HepG2 (cell line): ENCODE measurements around the gene MARCHF2. TPM values are rescaled to one million over a fixed set of nuclear protein-coding genes. Genes with fewer than 3 reads are reported as not detected.

ENCODE experiments used
- AGO2 ChIP-seq: fragments of 200-400 bp; formaldehyde crosslinking; optimal IDR thresholded peaks from 2 replicates; pipeline ENCODE3; 2017; ENCODE audit warnings: mild to moderate bottlenecking, low read depth, low read length, moderate library complexity
- CHD4 ChIP-seq: fragments of 200-600 bp; sonication (generic); IDR thresholded peaks from 2 replicates; pipeline ENCODE4 v1.7.0; 2017; ENCODE audit warnings: mild to moderate bottlenecking, low read length, borderline replicate concordance
- DPF2 ChIP-seq: sonication (generic); formaldehyde crosslinking; IDR thresholded peaks from 2 replicates; pipeline ENCODE4 v1.4.0; 2020; ENCODE audit warnings: mild to moderate bottlenecking, low read depth, missing genetic modification reagents, borderline replicate concordance
- KLF6 ChIP-seq: IDR thresholded peaks from 2 replicates; pipeline ENCODE4 v1.8.0; 2016; ENCODE audit warnings: missing biosample characterization, missing genetic modification reagents
- KLF9 ChIP-seq: IDR thresholded peaks from 2 replicates; pipeline ENCODE4 v1.6.1; 2016; ENCODE audit warnings: low read depth
- MEIS2 ChIP-seq: sonication (generic); formaldehyde crosslinking; IDR thresholded peaks from 2 replicates; pipeline ENCODE4 v1.9.0; 2021; ENCODE audit warnings: mild to moderate bottlenecking, missing genetic modification reagents
- MIXL1 ChIP-seq: IDR thresholded peaks from 2 replicates; pipeline ENCODE4 v1.6.1; 2016
- RFX3 ChIP-seq: IDR thresholded peaks from 2 replicates; pipeline ENCODE4 v1.6.1; 2016; ENCODE audit warnings: missing biosample characterization, missing genetic modification reagents
- STAT6 ChIP-seq: sonication (generic); formaldehyde crosslinking; IDR thresholded peaks from 2 replicates; pipeline ENCODE4 v1.4.0; 2020; ENCODE audit warnings: missing genetic modification reagents, mild to moderate bottlenecking, borderline replicate concordance
- XBP1 ChIP-seq: sonication (generic); formaldehyde crosslinking; IDR thresholded peaks from 2 replicates; pipeline ENCODE4 v1.5.0; 2020; ENCODE audit warnings: missing genetic modification reagents
- ZNF160 ChIP-seq: sonication (generic); formaldehyde crosslinking; IDR thresholded peaks from 2 replicates; pipeline ENCODE4 v1.8.0; 2022; ENCODE audit warnings: mild to moderate bottlenecking, inconsistent platforms, missing genetic modification reagents
- ZNF350 ChIP-seq: sonication (generic); formaldehyde crosslinking; IDR thresholded peaks from 2 replicates; pipeline ENCODE4 v1.4.0; 2020; ENCODE audit warnings: mild to moderate bottlenecking, low read depth, missing genetic modification reagents, borderline replicate concordance
- ZNF446 ChIP-seq: sonication (generic); formaldehyde crosslinking; IDR thresholded peaks from 2 replicates; pipeline ENCODE4 v1.5.0; 2020; ENCODE audit warnings: mild to moderate bottlenecking, missing genetic modification reagents
- ZNF501 ChIP-seq: sonication (generic); formaldehyde crosslinking; IDR thresholded peaks from 2 replicates; pipeline ENCODE4 v1.5.1; 2020; ENCODE audit warnings: mild to moderate bottlenecking, moderate library complexity, missing genetic modification reagents
- ZNF777 ChIP-seq: sonication (generic); formaldehyde crosslinking; IDR thresholded peaks from 2 replicates; pipeline ENCODE4 v1.4.0; 2020; ENCODE audit warnings: missing genetic modification reagents
- ZSCAN25 ChIP-seq: sonication (generic); formaldehyde crosslinking; IDR thresholded peaks from 2 replicates; pipeline ENCODE4 v1.8.0; 2022; ENCODE audit warnings: mild to moderate bottlenecking, missing genetic modification reagents
- polyA plus RNA-seq, 8 experiments: library from polyadenylated mRNA; depleted of rRNA in 3 of 8; stranded (reverse) in 7 of 8; unstranded in 1 of 8; fragments of >200 nt; fragmentation: Illumina TruSeq in 4 of 8; extraction: Trizol in 4 of 8; gene quantifications; 2 replicates each; pipeline versions ENCODE4 v1.2.1 to v1.2.3, GENCODE V29; 2011 to 2016; ENCODE audit warnings: low read depth in 4 of 8, missing spikeins in 1 of 8, mixed read lengths in 1 of 8; ENCODE audit not compliant: insufficient read depth in 1 of 8
- total RNA-seq, 5 experiments: library from RNA; depleted of rRNA; stranded (reverse); fragments of >200 nt; fragmentation: Illumina TruSeq; extraction: Trizol; gene quantifications; 2 replicates each; pipeline ENCODE4 v1.2.3, GENCODE V29; 2016; ENCODE audit warnings: low read depth in 1 of 5
- TF ChIP-seq, protein P1 (sequence below): sonication (generic); formaldehyde crosslinking; IDR thresholded peaks from 2 replicates; pipeline ENCODE4 v1.5.0; 2020; ENCODE audit warnings: mild to moderate bottlenecking, missing genetic modification reagents, borderline replicate concordance
- TF ChIP-seq, protein P2 (sequence below): conservative IDR thresholded peaks from 2 replicates; pipeline ENCODE4 v1.6.1; 2018; ENCODE audit warnings: missing genetic modification reagents
- TF ChIP-seq, protein P3 (sequence below): sonication (generic); formaldehyde crosslinking; IDR thresholded peaks from 2 replicates; pipeline ENCODE4 v1.4.0; 2020; ENCODE audit warnings: missing genetic modification reagents, borderline replicate concordance

MARCHF2 gene
- total and polyA plus RNA-seq, 2 of the 13 experiments (the other 11 are each of a cell fraction or from before 2014, with no cell fraction given): 12.7 to 13.0 TPM

DNA sequence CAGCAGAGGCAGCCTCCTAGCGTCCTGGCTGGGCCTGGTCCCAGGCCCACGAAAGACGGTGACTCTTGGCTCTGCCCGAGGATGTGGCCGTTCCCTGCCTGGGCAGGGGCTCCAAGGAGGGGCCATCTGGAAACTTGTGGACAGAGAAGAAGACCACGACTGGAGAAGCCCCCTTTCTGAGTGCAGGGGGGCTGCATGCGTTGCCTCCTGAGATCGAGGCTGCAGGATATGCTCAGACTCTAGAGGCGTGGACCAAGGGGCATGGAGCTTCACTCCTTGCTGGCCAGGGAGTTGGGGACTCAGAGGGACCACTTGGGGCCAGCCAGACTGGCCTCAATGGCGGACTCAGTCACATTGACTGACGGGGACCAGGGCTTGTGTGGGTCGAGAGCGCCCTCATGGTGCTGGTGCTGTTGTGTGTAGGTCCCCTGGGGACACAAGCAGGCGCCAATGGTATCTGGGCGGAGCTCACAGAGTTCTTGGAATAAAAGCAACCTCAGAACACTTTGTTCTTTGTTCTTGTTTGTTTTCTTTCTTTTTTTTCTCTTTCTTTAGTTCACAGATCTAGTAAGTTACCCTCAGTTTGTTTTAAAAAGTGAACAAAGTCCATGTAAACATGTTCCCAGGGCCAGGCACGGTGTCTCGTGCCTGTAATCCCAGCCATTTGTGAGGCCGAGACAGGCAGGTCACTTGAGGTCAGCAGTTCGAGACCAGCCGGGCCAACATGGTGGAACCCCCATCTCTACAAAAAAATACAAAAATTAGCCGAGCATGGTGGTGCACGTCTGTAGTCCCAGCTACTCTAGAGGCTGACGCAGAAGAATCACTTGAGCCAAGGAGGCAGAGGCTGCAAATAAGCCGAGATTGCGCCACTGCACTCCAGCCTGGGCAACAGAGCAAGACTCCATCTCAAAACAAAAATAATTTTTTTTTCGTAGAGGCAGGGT, 39.0 kb upstream of the MARCHF2 start (continued):
- TF ChIP-seq, protein P1, sequence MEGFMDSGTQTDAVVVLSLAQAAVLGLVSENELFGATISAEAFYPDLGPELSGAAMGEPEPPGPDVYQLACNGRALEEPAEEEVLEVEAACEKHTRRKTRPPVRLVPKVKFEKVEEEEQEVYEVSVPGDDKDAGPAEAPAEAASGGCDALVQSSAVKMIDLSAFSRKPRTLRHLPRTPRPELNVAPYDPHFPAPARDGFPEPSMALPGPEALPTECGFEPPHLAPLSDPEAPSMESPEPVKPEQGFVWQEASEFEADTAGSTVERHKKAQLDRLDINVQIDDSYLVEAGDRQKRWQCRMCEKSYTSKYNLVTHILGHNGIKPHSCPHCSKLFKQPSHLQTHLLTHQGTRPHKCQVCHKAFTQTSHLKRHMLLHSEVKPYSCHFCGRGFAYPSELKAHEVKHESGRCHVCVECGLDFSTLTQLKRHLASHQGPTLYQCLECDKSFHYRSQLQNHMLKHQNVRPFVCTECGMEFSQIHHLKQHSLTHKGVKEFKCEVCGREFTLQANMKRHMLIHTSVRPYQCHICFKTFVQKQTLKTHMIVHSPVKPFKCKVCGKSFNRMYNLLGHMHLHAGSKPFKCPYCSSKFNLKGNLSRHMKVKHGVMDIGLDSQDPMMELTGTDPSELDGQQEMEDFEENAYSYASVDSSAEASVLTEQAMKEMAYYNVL: peak; percentile 100
- 0 out of 2 replicates have a peak, but pooled peaks have one; percentile 42 for TF ChIP-seq KLF6 (CRISPR knock-in tag)
- TF ChIP-seq AGO2: peak; percentile 42
- no peak for TF ChIP-seq ZNF160 (CRISPR knock-in tag)
- TF ChIP-seq CHD4: peak; percentile 96
- peak; percentile 74 for TF ChIP-seq ZNF350 (CRISPR knock-in tag)
- TF ChIP-seq XBP1 (CRISPR knock-in tag): no peak
- TF ChIP-seq, protein P2, sequence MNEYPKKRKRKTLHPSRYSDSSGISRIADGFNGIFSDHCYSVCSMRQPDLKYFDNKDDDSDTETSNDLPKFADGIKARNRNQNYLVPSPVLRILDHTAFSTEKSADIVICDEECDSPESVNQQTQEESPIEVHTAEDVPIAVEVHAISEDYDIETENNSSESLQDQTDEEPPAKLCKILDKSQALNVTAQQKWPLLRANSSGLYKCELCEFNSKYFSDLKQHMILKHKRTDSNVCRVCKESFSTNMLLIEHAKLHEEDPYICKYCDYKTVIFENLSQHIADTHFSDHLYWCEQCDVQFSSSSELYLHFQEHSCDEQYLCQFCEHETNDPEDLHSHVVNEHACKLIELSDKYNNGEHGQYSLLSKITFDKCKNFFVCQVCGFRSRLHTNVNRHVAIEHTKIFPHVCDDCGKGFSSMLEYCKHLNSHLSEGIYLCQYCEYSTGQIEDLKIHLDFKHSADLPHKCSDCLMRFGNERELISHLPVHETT (CRISPR knock-in tag): 0 out of 2 replicates have a peak, but pooled peaks have one; percentile 30
- peak; percentile 66 for TF ChIP-seq ZSCAN25 (CRISPR knock-in tag)
- TF ChIP-seq ZNF446 (CRISPR knock-in tag): peak; percentile 75; the same call in 1 of the 2 replicates
- peak; percentile 62; the same call in 1 of the 2 replicates for TF ChIP-seq MEIS2
- TF ChIP-seq ZNF777 (CRISPR knock-in tag): no peak
- TF ChIP-seq ZNF501 (CRISPR knock-in tag): peak; percentile 72
- no peak for TF ChIP-seq KLF9 (CRISPR knock-in tag)
- TF ChIP-seq STAT6 (CRISPR knock-in tag): peak; percentile 87; the same call in 1 of the 2 replicates
- TF ChIP-seq RFX3 (CRISPR knock-in tag): no peak
- peak; percentile 71 for TF ChIP-seq DPF2 (CRISPR knock-in tag)
- TF ChIP-seq MIXL1 (CRISPR knock-in tag): peak; percentile 87; the same call in 1 of the 2 replicates
- TF ChIP-seq, protein P3, sequence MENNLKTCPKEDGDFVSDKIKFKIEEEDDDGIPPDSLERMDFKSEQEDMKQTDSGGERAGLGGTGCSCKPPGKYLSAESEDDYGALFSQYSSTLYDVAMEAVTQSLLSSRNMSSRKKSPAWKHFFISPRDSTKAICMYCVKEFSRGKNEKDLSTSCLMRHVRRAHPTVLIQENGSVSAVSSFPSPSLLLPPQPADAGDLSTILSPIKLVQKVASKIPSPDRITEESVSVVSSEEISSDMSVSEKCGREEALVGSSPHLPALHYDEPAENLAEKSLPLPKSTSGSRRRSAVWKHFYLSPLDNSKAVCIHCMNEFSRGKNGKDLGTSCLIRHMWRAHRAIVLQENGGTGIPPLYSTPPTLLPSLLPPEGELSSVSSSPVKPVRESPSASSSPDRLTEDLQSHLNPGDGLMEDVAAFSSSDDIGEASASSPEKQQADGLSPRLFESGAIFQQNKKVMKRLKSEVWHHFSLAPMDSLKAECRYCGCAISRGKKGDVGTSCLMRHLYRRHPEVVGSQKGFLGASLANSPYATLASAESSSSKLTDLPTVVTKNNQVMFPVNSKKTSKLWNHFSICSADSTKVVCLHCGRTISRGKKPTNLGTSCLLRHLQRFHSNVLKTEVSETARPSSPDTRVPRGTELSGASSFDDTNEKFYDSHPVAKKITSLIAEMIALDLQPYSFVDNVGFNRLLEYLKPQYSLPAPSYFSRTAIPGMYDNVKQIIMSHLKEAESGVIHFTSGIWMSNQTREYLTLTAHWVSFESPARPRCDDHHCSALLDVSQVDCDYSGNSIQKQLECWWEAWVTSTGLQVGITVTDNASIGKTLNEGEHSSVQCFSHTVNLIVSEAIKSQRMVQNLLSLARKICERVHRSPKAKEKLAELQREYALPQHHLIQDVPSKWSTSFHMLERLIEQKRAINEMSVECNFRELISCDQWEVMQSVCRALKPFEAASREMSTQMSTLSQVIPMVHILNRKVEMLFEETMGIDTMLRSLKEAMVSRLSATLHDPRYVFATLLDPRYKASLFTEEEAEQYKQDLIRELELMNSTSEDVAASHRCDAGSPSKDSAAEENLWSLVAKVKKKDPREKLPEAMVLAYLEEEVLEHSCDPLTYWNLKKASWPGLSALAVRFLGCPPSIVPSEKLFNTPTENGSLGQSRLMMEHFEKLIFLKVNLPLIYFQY (CRISPR knock-in tag): peak; percentile 52; the same call in 1 of the 2 replicates
